LNCAP (cell line): ENCODE results near the gene KRTAP10-9.
"Not testable (repeated sequence)": the region's sequence is repeated elsewhere in the genome, so short reads cannot be mapped to it uniquely, and the experiment has no call there.

Experiments
- CTCF ChIP-seq: fragments of 450-650 bp; IDR thresholded peaks from 2 replicates; pipeline ENCODE4 v1.5.1; 2017; ENCODE audit warnings: mild to moderate bottlenecking

KRTAP10-9 gene

GRCh38 chr21:44600118-44600978 lies 26.5 kb upstream of the KRTAP10-9 start, which contains the start of gene KRTAP10-7:
TSS of gene KRTAP10-7 (plus strand) at chr21:44600597. CDS start at chr21:44600622, 25 bp downstream.
- TF ChIP-seq CTCF: not testable (repeated sequence)

DNA sequence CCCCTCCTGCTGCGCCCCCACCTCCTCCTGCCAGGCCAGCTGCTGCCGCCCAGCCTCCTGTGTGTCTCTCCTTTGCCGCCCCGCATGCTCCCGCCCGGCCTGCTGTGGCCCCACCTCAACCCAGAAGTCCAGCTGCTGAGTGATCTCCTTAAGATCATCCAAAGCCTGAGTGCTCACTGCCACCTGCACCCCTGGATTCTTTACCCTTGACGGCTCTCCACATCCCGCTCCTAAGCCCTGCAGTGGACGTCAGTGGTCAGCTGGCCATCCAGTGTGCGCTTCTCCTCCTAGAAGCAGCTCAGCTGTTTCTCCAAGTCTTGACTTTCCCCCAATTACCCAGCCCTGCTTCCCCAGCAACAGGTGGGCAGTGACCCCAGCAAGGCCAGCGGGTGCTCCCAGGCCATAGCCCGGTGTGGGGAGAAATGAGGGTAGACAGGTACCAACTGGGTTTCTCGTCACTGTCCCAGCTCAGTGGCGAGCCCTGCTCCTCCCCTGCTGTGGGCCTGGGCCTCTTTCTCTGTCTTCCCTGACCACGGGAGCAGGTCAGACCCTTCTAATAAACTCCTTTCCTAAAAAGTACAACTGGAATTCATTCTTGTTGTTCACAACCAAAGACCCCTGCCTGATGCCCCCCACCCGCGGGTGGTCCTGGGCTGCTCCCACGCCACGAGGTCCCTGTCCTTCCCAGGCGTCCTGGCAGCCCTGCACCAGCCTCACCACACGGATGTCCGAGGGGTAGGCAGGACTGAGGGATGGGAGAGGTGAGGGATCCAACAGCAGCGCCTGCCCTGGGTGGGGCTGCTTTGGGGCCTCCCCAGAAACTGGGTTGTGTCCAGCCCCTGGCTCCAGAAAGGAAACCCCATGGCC lies 25.1 kb upstream of the KRTAP10-9 start:
- no peak for TF ChIP-seq CTCF

DNA sequence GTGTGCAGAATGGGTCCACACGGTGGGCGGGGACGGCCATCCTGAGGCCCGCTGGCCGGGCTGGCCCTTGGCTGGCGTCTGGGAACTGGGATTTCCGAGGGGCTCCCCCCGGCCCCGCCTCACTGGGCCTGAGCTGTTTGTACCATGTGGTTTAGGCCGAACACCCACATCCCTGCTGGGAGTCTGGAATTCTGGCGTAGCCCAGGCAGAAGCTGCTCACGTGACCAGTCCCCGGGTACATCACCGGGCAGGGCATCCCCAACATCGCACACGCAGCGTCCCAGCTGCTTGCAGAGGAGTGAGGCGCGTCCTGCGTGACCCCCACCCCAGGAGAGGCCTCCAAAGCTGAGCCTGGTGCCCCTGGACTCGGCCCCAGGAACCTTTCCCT lies 24.4 kb upstream of the KRTAP10-9 start:
- no peak for TF ChIP-seq CTCF

DNA sequence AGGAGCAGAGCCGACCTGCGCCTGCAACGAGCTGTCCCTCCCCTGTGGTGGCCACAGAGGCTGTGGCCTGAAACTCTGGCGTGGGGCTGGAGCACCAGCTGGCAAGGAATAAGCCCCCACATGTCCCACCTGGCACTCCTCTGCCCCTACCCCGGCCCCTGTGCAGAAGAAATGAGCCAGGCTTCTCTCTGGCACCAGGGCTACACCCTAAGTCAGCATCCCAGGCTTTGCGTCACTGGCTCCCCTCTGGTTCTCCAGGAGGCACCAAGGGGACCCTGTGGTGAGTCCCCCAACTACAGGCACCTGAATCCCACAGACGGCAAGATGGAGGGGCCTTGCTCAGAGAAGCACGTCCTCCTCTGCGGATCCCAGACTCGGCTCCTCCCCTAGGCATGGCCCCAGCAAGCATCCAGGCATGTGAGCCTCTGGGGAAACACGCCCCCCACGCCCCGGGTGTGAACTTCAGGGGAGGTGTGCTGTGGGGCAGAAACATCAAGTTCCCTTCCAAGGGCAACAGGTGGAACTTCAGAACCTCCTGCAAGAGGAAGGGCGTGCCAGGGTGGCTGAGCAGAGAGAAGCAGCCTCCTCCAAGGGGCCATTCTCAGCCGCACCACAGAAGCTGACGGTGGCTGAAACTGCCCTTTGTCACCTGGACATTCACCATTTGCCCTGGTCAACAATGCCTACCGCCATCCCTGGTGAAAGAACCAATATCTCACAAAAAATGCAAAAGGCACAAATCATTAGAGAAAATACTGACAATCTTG lies 23.6 kb upstream of the KRTAP10-9 start:
- no peak for TF ChIP-seq CTCF

DNA sequence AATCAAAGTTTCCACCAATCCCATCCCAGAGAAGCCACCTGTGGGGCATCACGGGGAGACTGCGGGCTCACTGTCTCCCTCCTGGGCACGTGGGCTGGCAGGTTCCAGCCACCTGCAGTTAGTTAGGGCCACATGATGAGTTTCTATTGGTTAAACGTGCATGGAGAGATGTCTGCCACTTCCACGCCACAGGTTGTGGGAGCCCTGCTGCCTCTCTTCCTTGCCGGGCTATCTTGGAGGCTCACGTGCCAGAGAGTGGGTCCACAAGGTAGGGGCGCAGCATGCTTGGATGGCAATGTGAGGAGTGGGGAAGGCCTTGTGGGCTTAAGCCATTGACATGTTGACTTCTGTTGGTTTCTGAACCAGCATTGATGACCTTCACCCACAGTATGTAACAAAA lies 23.0 kb upstream of the KRTAP10-9 start:
- TF ChIP-seq CTCF: no peak

DNA sequence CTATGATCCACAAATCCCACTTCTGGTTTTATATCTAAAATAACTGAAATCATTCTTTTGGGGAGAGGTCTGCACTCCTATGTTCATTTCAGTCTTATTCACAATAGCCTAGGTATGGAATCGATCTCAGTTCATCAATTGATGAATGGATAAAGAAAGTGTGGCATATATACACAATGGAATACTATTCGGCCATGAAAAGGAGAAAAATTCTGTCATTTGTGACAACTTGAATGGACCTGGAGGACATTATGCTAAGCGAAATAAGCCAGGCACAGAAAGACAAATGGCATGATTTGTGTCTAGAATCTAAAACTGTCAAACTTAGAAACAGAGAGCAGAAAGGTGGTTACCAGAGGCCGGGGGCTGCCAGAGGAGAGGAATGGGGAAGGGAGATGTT lies 20.4 kb upstream of the KRTAP10-9 start:
- TF ChIP-seq CTCF: no peak

- TF ChIP-seq CTCF: no peak
Measured at GRCh38 chr21:44609193-44609592, 17.7 kb upstream of the KRTAP10-9 start.
